HG02678 (cell line): ENCODE measurements around the gene GSX1.
"Not testable (repeated sequence)": the region's sequence is repeated elsewhere in the genome, so short reads cannot be mapped to it uniquely, and the experiment has no call there.

ENCODE experiments used
- ATAC-seq: cut with Tn5 transposase; IDR thresholded peaks from one replicate; pipeline ENCODE4 v1.9.1; 2021; ENCODE audit warnings: mild to moderate bottlenecking, moderate library complexity; ENCODE audit not compliant: unreplicated experiment

Gene GSX1

GRCh38 chr13:27793507-27794367, 1.5 kb downstream of the GSX1 start:
- ATAC-seq: no peak

- no peak for ATAC-seq
Observed at GRCh38 chr13:27794368-27794691, 2.0 kb downstream of the GSX1 start.

GRCh38 chr13:27794921-27795717, 2.8 kb downstream of the GSX1 start:
- ATAC-seq: no peak

- no peak for ATAC-seq
Observed at GRCh38 chr13:27795718-27796019, 3.4 kb downstream of the GSX1 start.

GRCh38 chr13:27796544-27797227, 4.4 kb downstream of the GSX1 start:
- ATAC-seq: no peak

- no peak for ATAC-seq
Observed at GRCh38 chr13:27797228-27797624, 4.9 kb downstream of the GSX1 start.

- no peak for ATAC-seq
Observed at GRCh38 chr13:27806744-27807387, 14.6 kb downstream of the GSX1 start.

- ATAC-seq: no peak
Observed at GRCh38 chr13:27808851-27809550, 16.7 kb downstream of the GSX1 start.

- ATAC-seq: no peak
Observed at GRCh38 chr13:27810009-27810408, 17.7 kb downstream of the GSX1 start.

- no peak for ATAC-seq
Observed at GRCh38 chr13:27810461-27810860, 18.2 kb downstream of the GSX1 start.

- ATAC-seq: no peak
Observed at GRCh38 chr13:27813826-27814225, 21.5 kb downstream of the GSX1 start.

- not testable (repeated sequence) for ATAC-seq
Observed at GRCh38 chr13:27817832-27818231, 25.5 kb downstream of the GSX1 start.

- no peak for ATAC-seq
Observed at GRCh38 chr13:27820524-27821482, 28.5 kb downstream of the GSX1 start.

- no peak for ATAC-seq
Observed at GRCh38 chr13:27821566-27821965, 29.3 kb downstream of the GSX1 start.

- ATAC-seq: no peak
Observed at GRCh38 chr13:27822258-27822872, 30.1 kb downstream of the GSX1 start.

GRCh38 chr13:27822873-27823311, 30.6 kb downstream of the GSX1 start:
- no peak for ATAC-seq

- no peak for ATAC-seq
Observed at GRCh38 chr13:27824121-27824520, 31.8 kb downstream of the GSX1 start.

- ATAC-seq: no peak
Observed at GRCh38 chr13:27825072-27825471, 32.8 kb downstream of the GSX1 start.
